Measurements from ENCODE around the gene TREML4.

TREML4 gene

DNA sequence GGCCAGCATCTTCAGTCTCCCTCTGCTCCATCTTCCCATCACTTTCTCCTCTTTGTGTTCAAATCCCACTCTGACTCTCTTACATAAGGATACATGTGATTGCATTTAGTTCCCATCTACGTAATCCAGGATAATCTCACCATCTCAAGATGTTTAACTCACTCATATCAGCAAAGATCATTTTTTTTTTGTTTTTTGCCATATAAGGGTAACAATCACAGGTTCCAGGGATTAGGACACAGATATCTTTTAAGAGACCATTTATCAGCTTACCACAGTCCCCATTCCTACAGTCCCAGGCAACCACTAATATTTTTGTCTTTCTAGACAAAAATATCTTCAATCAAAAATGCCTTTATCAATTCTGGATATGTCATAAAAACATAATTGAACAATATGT, 24.0 kb upstream of the TREML4 start:
- Histone ChIP-seq H3K4me1 (ENCODE audit: insufficient read depth, low read length) (peaks cover 50% of the 10 kb centered on the region), H3K4me2 (ENCODE audit: insufficient read depth, low read length) (no peak overlapping the region), H3K27me3 (ENCODE audit: insufficient read depth, low read length, poor library complexity) (no peaks in the 10 kb centered on the region), H4K20me1 (ENCODE audit: insufficient read depth, low read length) (no peaks in the 10 kb centered on the region), H3K36me3 (ENCODE audit: insufficient read depth, low read length) (no peaks in the 10 kb centered on the region), H3K9me3 (ENCODE audit: insufficient read depth, low read length, severe bottlenecking) (no peaks in the 10 kb centered on the region), H3K79me2 (ENCODE audit: insufficient read depth, low read length) (no peaks in the 10 kb centered on the region), H3K4me3 (ENCODE audit: low read depth in 1 of 2, low read length in 2 of 2) (no peak overlapping the region), H3K27ac (ENCODE audit: low read length) (no peak overlapping the region), H2AFZ (ENCODE audit: low read depth, low read length) (no peak overlapping the region), H3K9ac (ENCODE audit: low read depth, low read length) (no peak overlapping the region)
- TF ChIP-seq, protein P1, sequence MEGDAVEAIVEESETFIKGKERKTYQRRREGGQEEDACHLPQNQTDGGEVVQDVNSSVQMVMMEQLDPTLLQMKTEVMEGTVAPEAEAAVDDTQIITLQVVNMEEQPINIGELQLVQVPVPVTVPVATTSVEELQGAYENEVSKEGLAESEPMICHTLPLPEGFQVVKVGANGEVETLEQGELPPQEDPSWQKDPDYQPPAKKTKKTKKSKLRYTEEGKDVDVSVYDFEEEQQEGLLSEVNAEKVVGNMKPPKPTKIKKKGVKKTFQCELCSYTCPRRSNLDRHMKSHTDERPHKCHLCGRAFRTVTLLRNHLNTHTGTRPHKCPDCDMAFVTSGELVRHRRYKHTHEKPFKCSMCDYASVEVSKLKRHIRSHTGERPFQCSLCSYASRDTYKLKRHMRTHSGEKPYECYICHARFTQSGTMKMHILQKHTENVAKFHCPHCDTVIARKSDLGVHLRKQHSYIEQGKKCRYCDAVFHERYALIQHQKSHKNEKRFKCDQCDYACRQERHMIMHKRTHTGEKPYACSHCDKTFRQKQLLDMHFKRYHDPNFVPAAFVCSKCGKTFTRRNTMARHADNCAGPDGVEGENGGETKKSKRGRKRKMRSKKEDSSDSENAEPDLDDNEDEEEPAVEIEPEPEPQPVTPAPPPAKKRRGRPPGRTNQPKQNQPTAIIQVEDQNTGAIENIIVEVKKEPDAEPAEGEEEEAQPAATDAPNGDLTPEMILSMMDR (IDR thresholded peaks at IDR 0.05; ENCODE audit: borderline replicate concordance, extremely low read depth, low read length, poor library complexity, severe bottlenecking) = no peak
- no peak for TF ChIP-seq EZH2 (IDR thresholded peaks at IDR 0.05; ENCODE audit: borderline replicate concordance, low read depth, low read length, severe bottlenecking)
- DNase-seq (no peak), ATAC-seq (ENCODE audit: insufficient read depth, low read depth) (no peak)

DNA sequence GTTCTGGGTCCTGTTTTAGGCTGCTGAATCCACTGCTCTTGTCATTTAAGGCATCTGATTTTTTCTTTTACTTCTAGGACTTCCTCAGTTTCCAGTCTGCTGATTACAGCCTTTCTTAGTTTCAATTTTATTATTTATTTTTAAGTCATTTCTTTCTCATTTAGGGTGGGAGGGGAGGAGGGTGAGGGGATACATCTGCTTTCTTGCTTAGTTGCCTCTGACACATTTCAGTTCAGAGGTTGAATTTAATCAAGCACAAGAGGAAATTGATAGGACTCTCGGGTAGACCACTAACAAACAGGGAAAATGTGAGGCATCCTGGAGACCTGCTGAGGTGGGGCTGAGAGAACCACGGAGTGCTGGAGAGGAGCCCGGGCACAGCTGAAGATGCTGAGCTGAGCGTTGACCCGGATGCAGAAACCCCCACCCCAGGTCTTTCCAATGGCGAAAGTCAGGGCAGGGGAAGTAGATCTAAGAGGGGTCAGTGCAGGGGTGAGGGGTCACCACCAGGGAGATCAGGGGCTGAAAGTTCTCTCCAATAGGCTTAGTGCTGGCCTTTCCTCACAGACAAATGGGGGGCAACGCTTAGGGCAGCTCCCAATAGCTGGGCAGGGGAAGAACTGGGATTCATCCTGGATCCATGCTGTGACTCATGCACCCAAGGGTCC, 19.6 kb upstream of the TREML4 start:
- H3K4me2 ChIP-seq (ENCODE audit: insufficient read depth, low read length) = no peak overlapping the region
- ATAC-seq (ENCODE audit: insufficient read depth, low read depth) = no peak

DNA sequence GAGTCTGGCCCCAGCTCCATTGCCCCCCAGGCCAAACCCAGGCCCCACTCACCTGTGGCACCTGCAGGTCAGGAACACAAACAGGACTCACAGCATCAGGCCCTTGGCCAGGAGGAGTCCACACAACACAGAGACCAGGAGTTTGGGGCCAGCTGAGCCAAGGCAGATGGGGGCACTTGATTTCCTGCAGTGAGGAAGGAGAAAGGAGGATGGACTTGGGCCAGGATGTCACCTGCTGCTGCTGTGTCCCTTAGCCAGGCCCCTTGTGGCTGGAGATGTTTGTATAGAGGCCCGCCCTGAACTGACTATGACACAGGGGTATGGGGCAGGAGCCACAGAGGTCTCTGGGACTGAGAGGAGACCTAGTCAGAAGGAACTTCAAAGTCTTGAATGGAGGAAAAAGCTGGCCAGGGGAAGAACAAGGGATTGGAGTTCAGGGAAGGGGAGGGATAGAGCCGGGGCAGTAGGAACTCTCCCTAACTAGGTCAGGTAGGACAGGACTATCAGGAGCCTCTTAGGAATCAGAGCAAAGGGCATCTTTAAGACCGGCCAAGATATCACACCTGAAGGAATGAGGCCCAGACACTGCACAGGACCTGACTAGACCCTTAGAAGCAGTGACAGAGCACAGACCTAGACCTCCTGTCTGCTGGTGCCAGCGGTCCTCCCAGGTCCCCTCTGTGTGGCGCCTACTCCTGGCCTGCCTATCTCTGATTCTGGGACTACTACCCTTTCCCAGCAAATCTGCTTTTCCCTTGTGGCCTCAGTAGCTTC, 18.4 kb upstream of the TREML4 start:
- H3K9me3 ChIP-seq (ENCODE audit: insufficient read depth, low read length, severe bottlenecking) = peaks cover 8% of the 10 kb centered on the region
- TF ChIP-seq EZH2 (IDR thresholded peaks at IDR 0.05; ENCODE audit: borderline replicate concordance, low read depth, low read length, severe bottlenecking) = no peak
- TF ChIP-seq, protein P1 (IDR thresholded peaks at IDR 0.05; ENCODE audit: borderline replicate concordance, extremely low read depth, low read length, poor library complexity, severe bottlenecking) = no peak
- DNase-seq = no peak

More for the DNA sequence above, 19.6 kb upstream of the TREML4 start:
- DNase-seq = no peak
- TF ChIP-seq EZH2 (IDR thresholded peaks at IDR 0.05; ENCODE audit: borderline replicate concordance, low read depth, low read length, severe bottlenecking) = no peak
- TF ChIP-seq, protein P1 (IDR thresholded peaks at IDR 0.05; ENCODE audit: borderline replicate concordance, extremely low read depth, low read length, poor library complexity, severe bottlenecking) = no peak
- no peaks in the 10 kb centered on the region for H3K9me3 ChIP-seq (ENCODE audit: insufficient read depth, low read length, severe bottlenecking)
- H2AFZ ChIP-seq (ENCODE audit: low read depth, low read length) = no peak overlapping the region
- H3K27me3 ChIP-seq (ENCODE audit: insufficient read depth, low read length, poor library complexity) = no peaks in the 10 kb centered on the region
- H4K20me1 ChIP-seq (ENCODE audit: insufficient read depth, low read length) = no peaks in the 10 kb centered on the region
- no peak overlapping the region for H3K4me3 ChIP-seq (ENCODE audit: low read depth in 1 of 2, low read length in 2 of 2)
- H3K4me1 ChIP-seq (ENCODE audit: insufficient read depth, low read length) = peaks cover 9% of the 10 kb centered on the region; the same call in 1 of the 2 replicates
- no peaks in the 10 kb centered on the region for H3K36me3 ChIP-seq (ENCODE audit: insufficient read depth, low read length)
- H3K27ac ChIP-seq (ENCODE audit: low read length) = no peak overlapping the region
- no peaks in the 10 kb centered on the region for H3K79me2 ChIP-seq (ENCODE audit: insufficient read depth, low read length)
- H3K9ac ChIP-seq (ENCODE audit: low read depth, low read length) = no peak overlapping the region

More for the DNA sequence above, 18.4 kb upstream of the TREML4 start:
- H2AFZ ChIP-seq (ENCODE audit: low read depth, low read length) = no peak overlapping the region
- H3K9ac ChIP-seq (ENCODE audit: low read depth, low read length) = no peak overlapping the region
- H3K4me3 ChIP-seq (ENCODE audit: low read depth in 1 of 2, low read length in 2 of 2) = no peak overlapping the region
- no peaks in the 10 kb centered on the region for H3K79me2 ChIP-seq (ENCODE audit: insufficient read depth, low read length)
- H3K36me3 ChIP-seq (ENCODE audit: insufficient read depth, low read length) = no peaks in the 10 kb centered on the region
- no peaks in the 10 kb centered on the region for H4K20me1 ChIP-seq (ENCODE audit: insufficient read depth, low read length)
- no peaks in the 10 kb centered on the region for H3K27me3 ChIP-seq (ENCODE audit: insufficient read depth, low read length, poor library complexity)
- no peak overlapping the region for H3K27ac ChIP-seq (ENCODE audit: low read length)
- peak; percentile 35; the same call in 2 of the 3 replicates for ATAC-seq (ENCODE audit: insufficient read depth, low read depth)
- H3K4me1 ChIP-seq (ENCODE audit: insufficient read depth, low read length) = peaks cover 4% of the 10 kb centered on the region; the same call in 1 of the 2 replicates
- H3K4me2 ChIP-seq (ENCODE audit: insufficient read depth, low read length) = no peak overlapping the region
